ENCODE measurements around the gene TRIM29. TPM values are rescaled to one million over a fixed set of nuclear protein-coding genes. Genes with fewer than 3 reads are reported as not detected.

Gene TRIM29
- polyA plus RNA-seq, 1 donor = 1.8 TPM

GRCh38 chr11:120139316-120140069, 1.6 kb upstream of the TRIM29 start:
- DNase-seq = no peak

GRCh38 chr11:120137187-120137610, 714 bp downstream of the TRIM29 start:
- DNase-seq = no peak

GRCh38 chr11:120136356-120136755, 1.6 kb downstream of the TRIM29 start:
- no peak for DNase-seq

GRCh38 chr11:120135838-120136237, 2.1 kb downstream of the TRIM29 start:
- DNase-seq = no peak

GRCh38 chr11:120134931-120135228, 3.0 kb downstream of the TRIM29 start:
- no peak for DNase-seq

GRCh38 chr11:120134106-120134930, 3.6 kb downstream of the TRIM29 start:
- DNase-seq = no peak

- no peak for DNase-seq
Measured at GRCh38 chr11:120133216-120134105, 4.5 kb downstream of the TRIM29 start.

- no peak for DNase-seq
Measured at GRCh38 chr11:120132645-120133185, 5.2 kb downstream of the TRIM29 start.

GRCh38 chr11:120131941-120132644, 5.8 kb downstream of the TRIM29 start:
- DNase-seq = no peak

GRCh38 chr11:120130991-120131760, 6.7 kb downstream of the TRIM29 start:
- DNase-seq = no peak

GRCh38 chr11:120130176-120130980, 7.5 kb downstream of the TRIM29 start:
- no peak for DNase-seq

GRCh38 chr11:120129570-120129969, 8.3 kb downstream of the TRIM29 start:
- DNase-seq = no peak

- DNase-seq = peak; percentile 22
Measured at GRCh38 chr11:120128392-120129119, 9.4 kb downstream of the TRIM29 start.

GRCh38 chr11:120127236-120127635, 10.7 kb downstream of the TRIM29 start:
- no peak for DNase-seq

GRCh38 chr11:120126620-120127019, 11.3 kb downstream of the TRIM29 start:
- DNase-seq = no peak

GRCh38 chr11:120125509-120125908, 12.4 kb downstream of the TRIM29 start:
- no peak for DNase-seq

- no peak for DNase-seq
Measured at GRCh38 chr11:120125024-120125423, 12.9 kb downstream of the TRIM29 start.

- no peak for DNase-seq
Measured at GRCh38 chr11:120124355-120124754, 13.6 kb downstream of the TRIM29 start.

GRCh38 chr11:120123946-120124345, 14.0 kb downstream of the TRIM29 start:
- no peak for DNase-seq

All from left kidney (tissue), 2 donors.